ENCODE measurements around the gene PI4KA. TPM values are rescaled to one million over a fixed set of nuclear protein-coding genes. Genes with fewer than 3 reads are reported as not detected.

PI4KA gene
- total RNA-seq, 1 experiment from 2014 or later, result 71.6 TPM

DNA sequence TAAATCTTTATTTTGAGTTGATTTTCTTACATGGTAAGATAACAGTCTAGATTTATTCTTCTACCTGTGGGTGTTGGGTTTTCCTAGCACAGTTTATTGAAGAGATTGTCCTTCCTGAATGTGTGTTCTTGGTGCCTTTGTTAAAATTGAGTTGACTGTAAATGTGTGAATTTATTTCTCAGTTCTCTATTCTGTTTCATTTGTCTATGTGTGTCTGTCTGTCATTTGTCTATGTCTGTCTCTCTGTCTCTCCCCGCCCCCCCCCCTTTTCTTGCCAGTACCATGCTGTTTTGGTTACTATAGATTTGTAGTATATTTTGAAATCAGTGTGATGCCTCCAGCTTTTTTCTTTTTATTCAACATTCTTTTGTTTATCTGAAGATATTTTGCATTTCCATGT lies 199.4 kb downstream of the PI4KA start:
- no peak for DNase-seq (ENCODE audit: low spot score)
- CTCF ChIA-PET, result no interaction called here
- no peaks in the 10 kb centered on the region for H3K4me1 ChIP-seq (ENCODE audit: insufficient read depth, low read length, poor library complexity, severe bottlenecking)
- H3K27ac ChIP-seq (ENCODE audit: low read depth, low read length, poor library complexity, severe bottlenecking), result no peak overlapping the region
- H3K36me3 ChIP-seq (ENCODE audit: insufficient read depth, low read length, poor library complexity, severe bottlenecking), result no peaks in the 10 kb centered on the region
- peaks cover 48% of the 10 kb centered on the region for H3K27me3 ChIP-seq (replicated peaks; ENCODE audit: insufficient read depth, low read depth, low read length, poor library complexity)
- no peaks in the 10 kb centered on the region for H3K9me3 ChIP-seq (ENCODE audit: low read depth, low read length, poor library complexity, severe bottlenecking)
- BruUV-seq (replicated peaks), result no TSS peak
- TF ChIP-seq, protein P1, sequence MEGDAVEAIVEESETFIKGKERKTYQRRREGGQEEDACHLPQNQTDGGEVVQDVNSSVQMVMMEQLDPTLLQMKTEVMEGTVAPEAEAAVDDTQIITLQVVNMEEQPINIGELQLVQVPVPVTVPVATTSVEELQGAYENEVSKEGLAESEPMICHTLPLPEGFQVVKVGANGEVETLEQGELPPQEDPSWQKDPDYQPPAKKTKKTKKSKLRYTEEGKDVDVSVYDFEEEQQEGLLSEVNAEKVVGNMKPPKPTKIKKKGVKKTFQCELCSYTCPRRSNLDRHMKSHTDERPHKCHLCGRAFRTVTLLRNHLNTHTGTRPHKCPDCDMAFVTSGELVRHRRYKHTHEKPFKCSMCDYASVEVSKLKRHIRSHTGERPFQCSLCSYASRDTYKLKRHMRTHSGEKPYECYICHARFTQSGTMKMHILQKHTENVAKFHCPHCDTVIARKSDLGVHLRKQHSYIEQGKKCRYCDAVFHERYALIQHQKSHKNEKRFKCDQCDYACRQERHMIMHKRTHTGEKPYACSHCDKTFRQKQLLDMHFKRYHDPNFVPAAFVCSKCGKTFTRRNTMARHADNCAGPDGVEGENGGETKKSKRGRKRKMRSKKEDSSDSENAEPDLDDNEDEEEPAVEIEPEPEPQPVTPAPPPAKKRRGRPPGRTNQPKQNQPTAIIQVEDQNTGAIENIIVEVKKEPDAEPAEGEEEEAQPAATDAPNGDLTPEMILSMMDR (conservative IDR thresholded peaks at IDR 0.05; ENCODE audit: low read depth, low read length), result no peak
- no peak for TF ChIP-seq EZH2 (IDR thresholded peaks at IDR 0.05; ENCODE audit: borderline replicate concordance, low read depth, low read length, poor library complexity, severe bottlenecking)
- H3K4me3 ChIP-seq (ENCODE audit: low read depth, low read length, poor library complexity, severe bottlenecking), result no peak overlapping the region
- intact Hi-C loops (cut with micrococcal nuclease; ENCODE audit: unreplicated experiment), result no loop called here
- POLR2A ChIA-PET (ENCODE audit: low non-redundant PET), result no interaction called here

GRCh38 chr22:20658433-20659222 lies 200.0 kb downstream of the PI4KA start:
- POLR2A ChIA-PET (ENCODE audit: low non-redundant PET), result no interaction called here
- no peak overlapping the region for H3K27ac ChIP-seq (ENCODE audit: low read depth, low read length, poor library complexity, severe bottlenecking)
- H3K9me3 ChIP-seq (ENCODE audit: low read depth, low read length, poor library complexity, severe bottlenecking), result no peaks in the 10 kb centered on the region
- no peak for TF ChIP-seq EZH2 (IDR thresholded peaks at IDR 0.05; ENCODE audit: borderline replicate concordance, low read depth, low read length, poor library complexity, severe bottlenecking)
- TF ChIP-seq, protein P1 (conservative IDR thresholded peaks at IDR 0.05; ENCODE audit: low read depth, low read length), result no peak
- BruUV-seq (replicated peaks), result no TSS peak
- DNase-seq (ENCODE audit: low spot score), result no peak
- peaks cover 48% of the 10 kb centered on the region for H3K27me3 ChIP-seq (replicated peaks; ENCODE audit: insufficient read depth, low read depth, low read length, poor library complexity)
- CTCF ChIA-PET, result no interaction called here
- intact Hi-C loops (cut with micrococcal nuclease; ENCODE audit: unreplicated experiment), result no loop called here
- no peaks in the 10 kb centered on the region for H3K36me3 ChIP-seq (ENCODE audit: insufficient read depth, low read length, poor library complexity, severe bottlenecking)
- no peak overlapping the region for H3K4me3 ChIP-seq (ENCODE audit: low read depth, low read length, poor library complexity, severe bottlenecking)
- H3K4me1 ChIP-seq (ENCODE audit: insufficient read depth, low read length, poor library complexity, severe bottlenecking), result no peaks in the 10 kb centered on the region

DNA sequence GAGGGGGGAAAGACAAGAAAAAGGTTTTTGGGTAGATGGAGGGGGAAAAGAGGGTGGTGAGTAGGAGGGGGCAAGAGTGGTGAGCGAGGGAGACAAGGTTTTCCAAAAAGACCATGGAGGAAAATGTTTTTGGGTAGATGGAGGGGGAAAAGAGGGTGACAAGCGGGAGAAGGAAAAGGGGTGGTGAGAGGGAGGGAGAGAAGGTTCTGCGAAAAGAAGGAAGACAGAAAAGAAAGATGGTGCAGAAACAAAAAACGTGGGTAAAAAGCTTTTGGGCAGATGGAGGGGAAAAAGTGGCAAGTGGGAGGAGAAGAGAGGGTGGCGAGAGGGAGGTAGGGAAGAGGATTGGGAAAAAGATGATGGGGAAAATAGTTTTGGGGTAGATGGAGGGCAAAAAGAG lies 200.6 kb downstream of the PI4KA start:
- ChIA-PET CTCF (no interaction called here), POLR2A (ENCODE audit: low non-redundant PET) (no interaction called here)
- Histone ChIP-seq H3K27ac (ENCODE audit: low read depth, low read length, poor library complexity, severe bottlenecking) (no peak overlapping the region), H3K27me3 (replicated peaks; ENCODE audit: insufficient read depth, low read depth, low read length, poor library complexity) (peaks cover 48% of the 10 kb centered on the region), H3K4me1 (ENCODE audit: insufficient read depth, low read length, poor library complexity, severe bottlenecking) (no peaks in the 10 kb centered on the region), H3K4me3 (ENCODE audit: low read depth, low read length, poor library complexity, severe bottlenecking) (no peak overlapping the region), H3K9me3 (ENCODE audit: low read depth, low read length, poor library complexity, severe bottlenecking) (no peaks in the 10 kb centered on the region), H3K36me3 (ENCODE audit: insufficient read depth, low read length, poor library complexity, severe bottlenecking) (no peaks in the 10 kb centered on the region)
- no TSS peak for BruUV-seq (replicated peaks)
- intact Hi-C loops (cut with micrococcal nuclease; ENCODE audit: unreplicated experiment), result no loop called here
- DNase-seq (ENCODE audit: low spot score), result no peak
- TF ChIP-seq EZH2 (IDR thresholded peaks at IDR 0.05; ENCODE audit: borderline replicate concordance, low read depth, low read length, poor library complexity, severe bottlenecking), result no peak
- TF ChIP-seq, protein P1 (conservative IDR thresholded peaks at IDR 0.05; ENCODE audit: low read depth, low read length), result no peak

Other genes starting within 250 kb of the PI4KA start
- 0.15 and 0.19 TPM in 2 replicates for gene SERPIND1, start 84.7 kb downstream of the PI4KA start, total RNA-seq (2021)
- 34.0 and 35.3 TPM in 2 replicates for gene SNAP29, start 196 bp upstream of the PI4KA start, total RNA-seq (2021)
- gene CRKL, start 58.6 kb upstream of the PI4KA start, total RNA-seq (2021), result 79.0 and 82.5 TPM in 2 replicates
- 0.48 TPM in 1 of 2 replicates, not detected in the other for gene AIFM3, start 108.4 kb upstream of the PI4KA start, total RNA-seq (2021)
- gene LZTR1, start 123.5 kb upstream of the PI4KA start, total RNA-seq (2021), result 54.3 and 64.3 TPM in 2 replicates
- 38.5 TPM in 2 replicates for gene THAP7, start 143.3 kb upstream of the PI4KA start, total RNA-seq (2021)
- gene P2RX6, start 156.4 kb upstream of the PI4KA start, total RNA-seq (2021), result 0.39 and 0.43 TPM in 2 replicates
- not detected in 2 replicates for gene SLC7A4, start 173.8 kb upstream of the PI4KA start, total RNA-seq (2021)
- not detected in 2 replicates for gene LRRC74B, start 187.1 kb upstream of the PI4KA start, total RNA-seq (2021)